Measurements from ENCODE around the gene SLC25A30. TPM values are rescaled to one million over a fixed set of nuclear protein-coding genes. Genes with fewer than 3 reads are reported as not detected.
"Not testable (repeated sequence)": the region's sequence is repeated elsewhere in the genome, so short reads cannot be mapped to it uniquely, and the experiment has no call there.

SLC25A30 gene
- total RNA-seq, 1 donor from 2014 or later: 12.5 TPM

DNA sequence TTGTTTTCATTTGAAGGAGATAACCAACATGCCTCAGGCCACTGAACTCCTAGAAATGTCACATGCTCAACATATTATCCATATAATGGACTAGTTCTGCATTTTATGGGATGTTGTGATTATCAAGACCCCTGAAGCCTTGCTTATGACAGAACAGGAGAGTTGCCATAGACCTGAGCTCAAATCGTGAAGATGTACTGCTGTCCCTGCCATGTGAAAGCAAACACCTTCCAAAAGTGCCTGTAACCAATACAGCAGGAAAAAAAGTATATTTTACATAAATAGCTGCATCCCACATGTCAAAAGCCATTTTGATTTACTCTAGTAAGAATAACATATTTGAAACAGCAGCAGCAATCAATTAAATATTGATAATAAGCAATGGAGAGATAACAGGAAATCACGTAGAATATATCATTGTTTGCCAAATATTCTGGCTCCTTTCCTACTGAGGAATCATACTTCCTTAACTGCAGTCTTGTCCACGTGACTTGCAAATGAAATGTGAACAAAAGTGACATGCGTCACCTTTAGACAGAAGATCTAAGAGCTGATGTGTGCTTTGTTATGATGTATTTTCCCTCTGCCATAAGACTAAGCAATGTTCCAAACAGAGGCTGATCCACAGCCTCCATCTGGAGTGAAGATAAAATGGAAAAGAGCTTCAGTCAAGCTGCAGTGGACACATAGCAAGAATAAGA is 33.5 kb downstream of the SLC25A30 start:
- Histone ChIP-seq H3K9me3 (ENCODE audit: control insufficient read depth in 3 of 3, low read length in 3 of 3) (no peaks in the 10 kb centered on the region), H3K9ac (ENCODE audit: low read depth in 1 of 3, low read length in 3 of 3) (no peak overlapping the region), H3K4me3 (ENCODE audit: low read length in 3 of 3) (no peak overlapping the region), H3K27me3 (ENCODE audit: control insufficient read depth in 3 of 3, insufficient read depth in 3 of 3, low read length in 3 of 3) (no peaks in the 10 kb centered on the region), H3K4me1 (ENCODE audit: control insufficient read depth in 3 of 3, insufficient read depth in 3 of 3, low read length in 3 of 3) (peaks cover 2 to 6% (median 4%) of the 10 kb centered on the region in 3 donors), H3K27ac (ENCODE audit: low read depth, low read length) (peak overlapping the region; percentile 58), H3K36me3 (ENCODE audit: control insufficient read depth in 3 of 3, insufficient read depth in 3 of 3, low read length in 3 of 3) (peaks cover 3 to 14% (median 4%) of the 10 kb centered on the region in 3 donors)

DNA sequence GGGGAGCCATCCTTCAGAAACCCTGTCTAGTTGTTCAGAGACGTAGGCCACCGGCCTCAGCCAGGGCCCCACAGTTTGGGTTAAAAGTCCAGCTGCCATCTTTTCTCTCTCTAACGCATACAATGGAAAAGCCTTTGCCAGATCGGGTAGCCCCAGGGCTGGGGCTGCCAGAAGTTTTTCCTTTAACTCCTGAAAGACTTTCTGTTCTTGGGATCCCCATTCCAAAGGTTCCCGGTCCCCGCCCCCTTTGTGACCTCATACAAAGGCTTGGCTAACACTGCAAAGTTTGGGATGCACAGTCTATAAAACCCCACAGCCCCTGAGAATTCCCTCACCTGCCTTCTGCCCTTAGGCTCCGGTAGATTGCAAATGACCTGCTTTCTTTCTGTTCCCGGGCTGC is 35.4 kb downstream of the SLC25A30 start:
- H3K4me1 ChIP-seq (ENCODE audit: control insufficient read depth in 3 of 3, insufficient read depth in 3 of 3, low read length in 3 of 3); H3K9me3 ChIP-seq (ENCODE audit: control insufficient read depth in 3 of 3, low read length in 3 of 3); H3K27ac ChIP-seq (ENCODE audit: low read depth, low read length); H3K27me3 ChIP-seq (ENCODE audit: control insufficient read depth in 3 of 3, insufficient read depth in 3 of 3, low read length in 3 of 3); H3K36me3 ChIP-seq (ENCODE audit: control insufficient read depth in 3 of 3, insufficient read depth in 3 of 3, low read length in 3 of 3); H3K4me3 ChIP-seq (ENCODE audit: low read length in 3 of 3); H3K9ac ChIP-seq (ENCODE audit: low read depth in 1 of 3, low read length in 3 of 3): not testable (repeated sequence)

DNA sequence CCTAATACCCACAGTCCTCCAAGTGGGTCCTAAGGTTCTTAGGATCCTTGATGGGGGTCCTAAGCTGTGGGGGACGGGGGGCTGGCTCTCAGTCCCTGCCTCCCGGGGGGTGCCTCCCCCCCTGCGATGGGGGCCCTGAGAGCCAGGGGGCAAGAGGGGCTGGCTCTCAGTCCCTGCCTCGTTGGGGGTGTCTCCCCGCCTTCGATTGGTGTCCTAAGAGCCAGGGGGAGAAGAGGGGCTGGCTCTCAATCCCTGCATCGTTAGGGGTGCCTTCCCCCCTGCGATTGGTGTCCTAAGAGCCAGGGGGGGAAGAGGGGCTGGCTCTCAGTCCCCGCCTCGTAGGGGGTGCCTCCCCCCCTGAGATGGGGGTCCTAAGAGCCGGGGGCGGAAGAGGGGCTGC is 37.0 kb downstream of the SLC25A30 start:
- no peaks in the 10 kb centered on the region for H3K27me3 ChIP-seq (ENCODE audit: control insufficient read depth in 3 of 3, insufficient read depth in 3 of 3, low read length in 3 of 3)
- H3K27ac ChIP-seq (ENCODE audit: low read depth, low read length): no peak overlapping the region
- peaks cover 0 to 4% (median 4%) of the 10 kb centered on the region in 3 donors for H3K36me3 ChIP-seq (ENCODE audit: control insufficient read depth in 3 of 3, insufficient read depth in 3 of 3, low read length in 3 of 3)
- no peak overlapping the region for H3K4me3 ChIP-seq (ENCODE audit: low read length in 3 of 3)
- no peaks in the 10 kb centered on the region for H3K9me3 ChIP-seq (ENCODE audit: control insufficient read depth in 3 of 3, low read length in 3 of 3)
- H3K9ac ChIP-seq (ENCODE audit: low read depth in 1 of 3, low read length in 3 of 3): no peak overlapping the region
- H3K4me1 ChIP-seq (ENCODE audit: control insufficient read depth in 3 of 3, insufficient read depth in 3 of 3, low read length in 3 of 3): peaks cover 2 to 6% (median 4%) of the 10 kb centered on the region in 3 donors

DNA sequence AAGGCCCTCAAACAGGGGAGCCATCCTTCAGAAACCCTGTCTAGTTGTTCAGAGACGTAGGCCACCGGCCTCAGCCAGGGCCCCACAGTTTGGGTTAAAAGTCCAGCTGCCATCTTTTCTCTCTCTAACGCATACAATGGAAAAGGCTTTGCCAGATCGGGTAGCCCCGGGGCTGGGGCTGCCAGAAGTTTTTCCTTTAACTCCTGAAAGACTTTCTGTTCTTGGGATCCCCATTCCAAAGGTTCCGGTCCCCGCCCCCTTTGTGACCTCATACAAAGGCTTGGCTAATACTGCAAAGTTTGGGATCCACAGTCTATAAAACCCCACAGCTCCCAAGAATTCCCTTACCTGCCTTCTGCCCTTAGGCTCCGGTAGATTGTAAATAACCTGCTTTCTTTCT is 37.5 kb downstream of the SLC25A30 start:
- not testable (repeated sequence) for H3K27me3 ChIP-seq (ENCODE audit: control insufficient read depth in 3 of 3, insufficient read depth in 3 of 3, low read length in 3 of 3); H3K4me1 ChIP-seq (ENCODE audit: control insufficient read depth in 3 of 3, insufficient read depth in 3 of 3, low read length in 3 of 3); H3K36me3 ChIP-seq (ENCODE audit: control insufficient read depth in 3 of 3, insufficient read depth in 3 of 3, low read length in 3 of 3); H3K27ac ChIP-seq (ENCODE audit: low read depth, low read length); H3K9me3 ChIP-seq (ENCODE audit: control insufficient read depth in 3 of 3, low read length in 3 of 3); H3K4me3 ChIP-seq (ENCODE audit: low read length in 3 of 3); H3K9ac ChIP-seq (ENCODE audit: low read depth in 1 of 3, low read length in 3 of 3)

DNA sequence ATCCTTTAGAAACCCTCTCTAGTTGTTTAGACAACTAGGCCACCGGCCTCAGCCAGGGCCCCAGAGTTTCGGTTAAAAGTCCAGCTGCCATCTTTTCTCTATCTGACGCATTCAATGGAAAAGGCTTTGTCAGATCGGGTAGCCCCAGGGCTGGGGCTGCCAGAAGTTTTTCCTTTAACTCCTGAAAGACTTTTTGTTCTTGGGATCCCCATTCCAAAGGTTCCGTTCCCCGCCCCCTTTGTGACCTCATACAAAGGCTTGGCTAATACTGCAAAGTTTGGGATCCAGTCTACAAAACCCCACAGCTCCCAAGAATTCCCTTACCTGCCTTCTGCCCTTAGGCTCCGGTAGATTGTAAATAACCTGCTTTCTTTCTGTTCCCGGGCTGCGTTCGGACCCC is 38.7 kb downstream of the SLC25A30 start:
- not testable (repeated sequence) for H3K4me1 ChIP-seq (ENCODE audit: control insufficient read depth in 3 of 3, insufficient read depth in 3 of 3, low read length in 3 of 3); H3K36me3 ChIP-seq (ENCODE audit: control insufficient read depth in 3 of 3, insufficient read depth in 3 of 3, low read length in 3 of 3); H3K9me3 ChIP-seq (ENCODE audit: control insufficient read depth in 3 of 3, low read length in 3 of 3); H3K4me3 ChIP-seq (ENCODE audit: low read length in 3 of 3); H3K27me3 ChIP-seq (ENCODE audit: control insufficient read depth in 3 of 3, insufficient read depth in 3 of 3, low read length in 3 of 3); H3K9ac ChIP-seq (ENCODE audit: low read depth in 1 of 3, low read length in 3 of 3); H3K27ac ChIP-seq (ENCODE audit: low read depth, low read length)

DNA sequence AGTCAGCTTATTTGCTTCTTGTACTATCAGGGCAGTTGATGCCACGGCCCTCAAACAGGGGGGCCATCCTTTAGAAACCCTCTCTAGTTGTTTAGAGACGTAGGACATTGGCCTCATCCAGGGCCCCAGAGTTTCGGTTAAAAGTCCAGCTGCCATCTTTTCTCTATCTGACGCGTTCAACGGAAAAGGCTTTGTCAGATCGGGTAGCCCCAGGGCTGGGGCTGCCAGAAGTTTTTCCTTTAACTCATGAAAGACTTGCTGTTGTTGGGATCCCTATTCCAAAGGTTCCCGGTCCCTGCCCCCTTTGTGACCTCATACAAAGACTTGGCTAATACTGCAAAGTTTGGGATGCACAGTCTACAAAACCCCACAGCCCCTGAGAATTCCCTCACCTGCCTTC is 39.4 kb downstream of the SLC25A30 start:
- not testable (repeated sequence) for H3K27ac ChIP-seq (ENCODE audit: low read depth, low read length); H3K36me3 ChIP-seq (ENCODE audit: control insufficient read depth in 3 of 3, insufficient read depth in 3 of 3, low read length in 3 of 3); H3K27me3 ChIP-seq (ENCODE audit: control insufficient read depth in 3 of 3, insufficient read depth in 3 of 3, low read length in 3 of 3); H3K9me3 ChIP-seq (ENCODE audit: control insufficient read depth in 3 of 3, low read length in 3 of 3); H3K9ac ChIP-seq (ENCODE audit: low read depth in 1 of 3, low read length in 3 of 3); H3K4me3 ChIP-seq (ENCODE audit: low read length in 3 of 3); H3K4me1 ChIP-seq (ENCODE audit: control insufficient read depth in 3 of 3, insufficient read depth in 3 of 3, low read length in 3 of 3)

DNA sequence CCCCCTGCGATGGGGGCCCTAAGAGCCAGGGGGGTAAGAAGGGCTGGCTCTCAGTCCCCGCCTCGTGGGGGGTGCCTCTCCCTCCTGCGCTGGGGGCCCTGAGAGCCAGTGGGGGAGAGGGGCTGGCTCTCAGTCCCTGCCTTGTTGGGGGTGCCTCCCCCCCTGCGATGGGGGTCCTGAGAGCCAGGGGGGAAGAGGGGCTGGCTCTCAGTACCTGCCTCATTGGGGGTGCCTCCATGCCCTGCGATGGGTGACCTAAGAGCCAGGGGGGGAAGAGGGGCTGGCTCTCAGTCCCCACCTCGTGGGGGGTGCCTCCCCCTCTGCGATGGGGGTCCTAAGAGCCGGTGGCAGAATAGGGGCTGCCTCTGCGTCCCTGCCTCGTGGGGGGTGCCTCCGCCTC is 40.9 kb downstream of the SLC25A30 start:
- not testable (repeated sequence) for H3K27me3 ChIP-seq (ENCODE audit: control insufficient read depth in 3 of 3, insufficient read depth in 3 of 3, low read length in 3 of 3); H3K9ac ChIP-seq (ENCODE audit: low read depth in 1 of 3, low read length in 3 of 3); H3K9me3 ChIP-seq (ENCODE audit: control insufficient read depth in 3 of 3, low read length in 3 of 3); H3K27ac ChIP-seq (ENCODE audit: low read depth, low read length); H3K36me3 ChIP-seq (ENCODE audit: control insufficient read depth in 3 of 3, insufficient read depth in 3 of 3, low read length in 3 of 3); H3K4me3 ChIP-seq (ENCODE audit: low read length in 3 of 3)
- peaks cover 8 to 13% (median 10%) of the 10 kb centered on the region in 3 donors for H3K4me1 ChIP-seq (ENCODE audit: control insufficient read depth in 3 of 3, insufficient read depth in 3 of 3, low read length in 3 of 3)

DNA sequence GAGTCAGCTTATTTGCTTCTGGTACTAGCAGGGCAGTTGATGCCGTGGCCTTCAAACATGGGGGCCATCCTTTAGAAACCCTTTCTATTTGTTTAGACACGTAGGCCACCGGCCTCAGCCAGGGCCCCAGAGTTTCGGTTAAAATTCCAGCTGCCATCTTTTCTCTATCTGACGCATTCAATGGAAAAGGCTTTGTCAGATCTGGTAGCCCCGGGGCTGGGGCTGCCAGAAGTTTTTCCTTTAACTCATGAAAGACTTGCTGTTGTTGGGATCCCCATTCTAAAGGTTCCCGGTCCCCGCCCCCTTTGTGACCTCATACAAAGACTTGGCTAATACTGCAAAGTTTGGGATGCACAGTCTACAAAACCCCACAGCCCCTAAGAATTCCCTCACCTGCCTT is 41.5 kb downstream of the SLC25A30 start:
- H3K27me3 ChIP-seq (ENCODE audit: control insufficient read depth in 3 of 3, insufficient read depth in 3 of 3, low read length in 3 of 3); H3K9ac ChIP-seq (ENCODE audit: low read depth in 1 of 3, low read length in 3 of 3); H3K27ac ChIP-seq (ENCODE audit: low read depth, low read length); H3K4me3 ChIP-seq (ENCODE audit: low read length in 3 of 3); H3K9me3 ChIP-seq (ENCODE audit: control insufficient read depth in 3 of 3, low read length in 3 of 3); H3K36me3 ChIP-seq (ENCODE audit: control insufficient read depth in 3 of 3, insufficient read depth in 3 of 3, low read length in 3 of 3): not testable (repeated sequence)
- H3K4me1 ChIP-seq (ENCODE audit: control insufficient read depth in 3 of 3, insufficient read depth in 3 of 3, low read length in 3 of 3): peaks cover 14 to 18% (median 16%) of the 10 kb centered on the region in 3 donors

DNA sequence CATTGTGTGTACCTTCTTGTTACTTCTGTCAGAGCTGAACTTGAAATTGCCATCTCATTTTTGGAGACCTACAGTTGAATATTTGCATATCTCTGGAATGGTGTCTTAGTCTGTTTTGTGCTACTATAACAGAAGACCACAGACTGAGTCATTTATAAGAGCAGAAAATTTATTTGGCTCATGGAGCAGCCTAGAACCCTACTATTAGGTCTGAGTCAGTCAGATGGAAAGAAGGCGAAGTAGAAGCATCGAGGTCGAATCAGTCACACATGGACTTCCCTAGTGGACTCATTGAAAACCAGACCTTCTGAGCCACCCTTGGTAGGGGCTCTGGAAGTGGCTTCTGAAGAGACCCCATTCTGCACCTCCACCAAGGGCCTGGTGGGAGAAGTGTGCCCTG is 43.3 kb downstream of the SLC25A30 start:
- Histone ChIP-seq H3K4me1 (ENCODE audit: control insufficient read depth in 3 of 3, insufficient read depth in 3 of 3, low read length in 3 of 3) (peaks cover 25 to 29% (median 25%) of the 10 kb centered on the region in 3 donors), H3K27me3 (ENCODE audit: control insufficient read depth in 3 of 3, insufficient read depth in 3 of 3, low read length in 3 of 3) (no peaks in the 10 kb centered on the region), H3K36me3 (ENCODE audit: control insufficient read depth in 3 of 3, insufficient read depth in 3 of 3, low read length in 3 of 3) (no peaks in the 10 kb centered on the region), H3K4me3 (ENCODE audit: low read length in 3 of 3) (no peak overlapping the region), H3K9me3 (ENCODE audit: control insufficient read depth in 3 of 3, low read length in 3 of 3) (no peaks in the 10 kb centered on the region), H3K27ac (ENCODE audit: low read depth, low read length) (no peak overlapping the region), H3K9ac (ENCODE audit: low read depth in 1 of 3, low read length in 3 of 3) (no peak overlapping the region)

DNA sequence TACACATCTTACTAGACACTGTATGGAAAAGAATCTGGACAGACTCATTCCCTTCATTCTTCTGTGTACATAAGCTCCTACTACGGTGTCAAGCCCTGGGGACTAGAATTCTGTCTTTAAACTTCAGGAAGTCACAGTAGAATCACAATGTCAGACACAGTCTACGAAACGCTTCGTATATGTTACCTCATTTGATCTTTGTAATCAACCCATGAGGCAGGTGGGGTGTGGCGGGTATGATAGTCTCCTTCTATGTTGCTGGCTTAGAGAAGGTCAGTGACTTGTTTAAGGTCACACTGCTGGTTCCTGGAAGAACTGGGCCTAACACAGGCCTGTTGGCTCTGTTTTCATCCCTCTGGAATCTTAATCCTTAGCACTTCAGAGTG is 45.0 kb downstream of the SLC25A30 start:
- H3K4me3 ChIP-seq (ENCODE audit: low read length in 3 of 3): no peak overlapping the region
- H3K9me3 ChIP-seq (ENCODE audit: control insufficient read depth in 3 of 3, low read length in 3 of 3): no peaks in the 10 kb centered on the region
- peaks cover 0 to 3% (median 0%) of the 10 kb centered on the region in 3 donors for H3K36me3 ChIP-seq (ENCODE audit: control insufficient read depth in 3 of 3, insufficient read depth in 3 of 3, low read length in 3 of 3)
- H3K27ac ChIP-seq (ENCODE audit: low read depth, low read length): peak overlapping the region; percentile 34
- H3K9ac ChIP-seq (ENCODE audit: low read depth in 1 of 3, low read length in 3 of 3): peak overlapping the region in 1 of 3 donors; percentile 0
- no peaks in the 10 kb centered on the region for H3K27me3 ChIP-seq (ENCODE audit: control insufficient read depth in 3 of 3, insufficient read depth in 3 of 3, low read length in 3 of 3)
- H3K4me1 ChIP-seq (ENCODE audit: control insufficient read depth in 3 of 3, insufficient read depth in 3 of 3, low read length in 3 of 3): peaks cover 40 to 46% (median 41%) of the 10 kb centered on the region in 3 donors

Measured in skeletal muscle tissue (tissue), 4 donors.